Mesendoderm (in vitro differentiated cells): ENCODE data around the gene TP73.
A peak's percentile ranks its signal among the peaks of the same experiment; 100 is the strongest.

ENCODE experiments used
- DNase-seq: peaks from one replicate; pipeline ENCODE4 v3.0.0; 2013
- H2AK5ac ChIP-seq: 2 replicates; pipeline ENCODE4 v1.6.1; 2013; ENCODE audit warnings: low read length, inconsistent platforms
- H2BK120ac ChIP-seq: 2 replicates; pipeline ENCODE4 v1.6.1; 2013; ENCODE audit warnings: low read depth, mild to moderate bottlenecking, low read length, moderate library complexity, mixed read lengths
- H2BK15ac ChIP-seq: replicated peaks from 2 replicates; pipeline ENCODE4 v1.6.1; 2013; ENCODE audit warnings: low read depth, mild to moderate bottlenecking, moderate library complexity
- H2BK5ac ChIP-seq: 2 replicates; pipeline ENCODE4 v1.6.1; 2013; ENCODE audit warnings: low read length, inconsistent platforms
- H3K18ac ChIP-seq: 2 replicates; pipeline ENCODE4 v1.6.1; 2013; ENCODE audit warnings: mild to moderate bottlenecking, low read length, mixed read lengths
- H3K23ac ChIP-seq: one replicate; pipeline ENCODE4 v1.6.1; 2013; ENCODE audit warnings: low read length
- H3K27ac ChIP-seq: 2 replicates; pipeline ENCODE4 v1.5.1; 2013; ENCODE audit warnings: low read depth, mild to moderate bottlenecking, inconsistent platforms, low read length, moderate library complexity
- H3K27me3 ChIP-seq: 2 replicates; pipeline ENCODE4 v1.6.1; 2013; ENCODE audit warnings: low read length, control low read depth, mild to moderate bottlenecking, inconsistent platforms; ENCODE audit not compliant: insufficient read depth, poor library complexity
- H3K36me3 ChIP-seq: 2 replicates; pipeline ENCODE4 v1.6.1; 2013; ENCODE audit warnings: low read length, inconsistent platforms; ENCODE audit not compliant: control insufficient read depth, insufficient read depth
- H3K4ac ChIP-seq: one replicate; pipeline ENCODE4 v1.6.1; 2013; ENCODE audit warnings: low read depth, mild to moderate bottlenecking, low read length, moderate library complexity
- H3K4me1 ChIP-seq: 2 replicates; pipeline ENCODE4 v1.6.1; 2013; ENCODE audit warnings: low read depth, low read length, inconsistent platforms; ENCODE audit not compliant: control insufficient read depth
- H3K4me2 ChIP-seq: 2 replicates; pipeline ENCODE4 v1.6.1; 2013; ENCODE audit warnings: low read length
- H3K4me3 ChIP-seq: 2 replicates; pipeline ENCODE4 v1.5.1; 2013; ENCODE audit warnings: mild to moderate bottlenecking, low read length
- H3K56ac ChIP-seq: one replicate; pipeline ENCODE4 v1.6.1; 2013; ENCODE audit warnings: low read length
- H3K79me1 ChIP-seq: 2 replicates; pipeline ENCODE4 v1.6.1; 2013; ENCODE audit warnings: low read length, inconsistent platforms
- H3K79me2 ChIP-seq: 2 replicates; pipeline ENCODE4 v1.6.1; 2013; ENCODE audit warnings: mild to moderate bottlenecking, low read length; ENCODE audit not compliant: control insufficient read depth, insufficient read depth
- H3K9ac ChIP-seq: 2 replicates; pipeline ENCODE4 v1.6.1; 2013; ENCODE audit warnings: low read length, inconsistent platforms
- H4K5ac ChIP-seq: one replicate; pipeline ENCODE4 v1.6.1; 2013; ENCODE audit warnings: low read length
- H4K8ac ChIP-seq: one replicate; pipeline ENCODE4 v1.6.1; 2013; ENCODE audit warnings: low read depth, mild to moderate bottlenecking, control low read depth, low read length, moderate library complexity
- WGBS: extraction: QIAGEN DNeasy Blood & Tissue Kit; methylation state at CpG from one replicate; pipeline ENCODE4 v1.1.7; 2013; ENCODE audit warnings: low lambda C conversion rate, missing lambda C conversion rate; ENCODE audit not compliant: insufficient coverage; ENCODE audit errors: extremely low coverage; 5-methylcytosine and 5-hydroxymethylcytosine counted together

TP73 gene

GRCh38 chr1:3744646-3745045 lies 92.3 kb downstream of the TP73 start:
- no peak overlapping the region for H3K4me3 ChIP-seq

GRCh38 chr1:3745071-3745470 lies 92.8 kb downstream of the TP73 start:
- H3K4ac ChIP-seq, result no peak overlapping the region
- H2BK15ac ChIP-seq, result no peak overlapping the region
- H3K4me2 ChIP-seq, result no peak overlapping the region
- no peak overlapping the region for H2BK120ac ChIP-seq
- H3K4me3 ChIP-seq, result no peak overlapping the region
- H3K36me3 ChIP-seq, result peaks cover 3% of the 10 kb centered on the region
- H3K18ac ChIP-seq, result no peak overlapping the region
- no peak overlapping the region for H3K23ac ChIP-seq
- no peak overlapping the region for H4K5ac ChIP-seq
- H3K4me1 ChIP-seq, result peaks cover 2% of the 10 kb centered on the region
- no peak overlapping the region for H2AK5ac ChIP-seq
- H3K79me1 ChIP-seq, result peaks cover 12% of the 10 kb centered on the region
- no peak for DNase-seq
- WGBS, result no CpG with 5 or more reads among the region's 12 CpGs
- H3K27ac ChIP-seq, result no peak overlapping the region
- peak overlapping the region; percentile 5 for H3K9ac ChIP-seq
- H3K56ac ChIP-seq, result no peak overlapping the region
- no peak overlapping the region for H4K8ac ChIP-seq
- H3K79me2 ChIP-seq, result peaks cover 7% of the 10 kb centered on the region
- H2BK5ac ChIP-seq, result no peak overlapping the region
- H3K27me3 ChIP-seq, result no peaks in the 10 kb centered on the region

More at GRCh38 chr1:3744646-3745045, 92.3 kb downstream of the TP73 start:
- Histone ChIP-seq H2BK5ac (no peak overlapping the region), H3K4me2 (no peak overlapping the region), H4K5ac (no peak overlapping the region), H3K27ac (no peak overlapping the region), H2BK15ac (no peak overlapping the region), H3K18ac (no peak overlapping the region), H2AK5ac (no peak overlapping the region), H3K36me3 (peaks cover 3% of the 10 kb centered on the region), H3K4me1 (peaks cover 2% of the 10 kb centered on the region), H3K79me2 (peaks cover 7% of the 10 kb centered on the region), H3K23ac (no peak overlapping the region), H3K56ac (no peak overlapping the region), H3K4ac (no peak overlapping the region), H3K9ac (no peak overlapping the region), H3K27me3 (no peaks in the 10 kb centered on the region), H3K79me1 (peaks cover 12% of the 10 kb centered on the region), H4K8ac (no peak overlapping the region), H2BK120ac (no peak overlapping the region)
- no CpG with 5 or more reads among the region's 10 CpGs for WGBS
- no peak for DNase-seq

GRCh38 chr1:3745590-3746381 lies 93.5 kb downstream of the TP73 start:
- Histone ChIP-seq H3K9ac (peak overlapping the region; percentile 89), H3K4ac (no peak overlapping the region), H3K56ac (peak overlapping the region; percentile 94), H3K27ac (no peak overlapping the region), H2BK5ac (no peak overlapping the region), H3K4me3 (no peak overlapping the region), H3K18ac (no peak overlapping the region), H2BK120ac (no peak overlapping the region), H4K8ac (no peak overlapping the region), H3K79me2 (peaks cover 7% of the 10 kb centered on the region), H2BK15ac (no peak overlapping the region), H3K23ac (no peak overlapping the region), H3K27me3 (no peaks in the 10 kb centered on the region), H3K79me1 (peaks cover 12% of the 10 kb centered on the region), H3K4me2 (peak overlapping the region; percentile 13), H4K5ac (no peak overlapping the region), H2AK5ac (no peak overlapping the region), H3K36me3 (peaks cover 3% of the 10 kb centered on the region), H3K4me1 (peaks cover 2% of the 10 kb centered on the region)
- no peak for DNase-seq
- no CpG with 5 or more reads among the region's 25 CpGs for WGBS

- no peak overlapping the region for H2BK5ac ChIP-seq
- peaks cover 7% of the 10 kb centered on the region for H3K79me2 ChIP-seq
- no peak overlapping the region for H3K4ac ChIP-seq
- H3K79me1 ChIP-seq, result peaks cover 12% of the 10 kb centered on the region
- H3K23ac ChIP-seq, result no peak overlapping the region
- no peak overlapping the region for H3K18ac ChIP-seq
- no peak overlapping the region for H2BK15ac ChIP-seq
- no peak overlapping the region for H4K5ac ChIP-seq
- no peak overlapping the region for H2AK5ac ChIP-seq
- H3K4me2 ChIP-seq, result peak overlapping the region; percentile 13
- DNase-seq, result peak; percentile 35
- H2BK120ac ChIP-seq, result no peak overlapping the region
- WGBS, result no CpG with 5 or more reads among the region's 35 CpGs
- peak overlapping the region; percentile 75 for H3K4me3 ChIP-seq
- peak overlapping the region; percentile 89 for H3K9ac ChIP-seq
- H3K27me3 ChIP-seq, result no peaks in the 10 kb centered on the region
- peaks cover 3% of the 10 kb centered on the region for H3K36me3 ChIP-seq
- no peak overlapping the region for H4K8ac ChIP-seq
- peaks cover 2% of the 10 kb centered on the region for H3K4me1 ChIP-seq
- no peak overlapping the region for H3K27ac ChIP-seq
- peak overlapping the region; percentile 94 for H3K56ac ChIP-seq
Observed at GRCh38 chr1:3746389-3746829, 94.1 kb downstream of the TP73 start.

GRCh38 chr1:3746830-3747521 lies 94.7 kb downstream of the TP73 start:
- Histone ChIP-seq H3K18ac (peak overlapping the region; percentile 29), H3K4ac (no peak overlapping the region), H3K9ac (peak overlapping the region; percentile 89), H3K79me1 (peaks cover 12% of the 10 kb centered on the region), H3K56ac (peak overlapping the region; percentile 94), H4K8ac (no peak overlapping the region), H2AK5ac (no peak overlapping the region), H3K4me3 (peak overlapping the region; percentile 75), H3K27me3 (no peaks in the 10 kb centered on the region), H2BK120ac (no peak overlapping the region), H3K27ac (no peak overlapping the region), H2BK15ac (no peak overlapping the region), H3K79me2 (peaks cover 7% of the 10 kb centered on the region), H3K36me3 (peaks cover 3% of the 10 kb centered on the region), H4K5ac (no peak overlapping the region), H3K23ac (no peak overlapping the region), H2BK5ac (no peak overlapping the region), H3K4me2 (peak overlapping the region; percentile 13), H3K4me1 (peaks cover 2% of the 10 kb centered on the region)
- WGBS, result no CpG with 5 or more reads among the region's 73 CpGs
- DNase-seq, result peak; percentile 91
